Measurements from ENCODE around the gene CEACAM5.

The CEACAM5 gene

DNA sequence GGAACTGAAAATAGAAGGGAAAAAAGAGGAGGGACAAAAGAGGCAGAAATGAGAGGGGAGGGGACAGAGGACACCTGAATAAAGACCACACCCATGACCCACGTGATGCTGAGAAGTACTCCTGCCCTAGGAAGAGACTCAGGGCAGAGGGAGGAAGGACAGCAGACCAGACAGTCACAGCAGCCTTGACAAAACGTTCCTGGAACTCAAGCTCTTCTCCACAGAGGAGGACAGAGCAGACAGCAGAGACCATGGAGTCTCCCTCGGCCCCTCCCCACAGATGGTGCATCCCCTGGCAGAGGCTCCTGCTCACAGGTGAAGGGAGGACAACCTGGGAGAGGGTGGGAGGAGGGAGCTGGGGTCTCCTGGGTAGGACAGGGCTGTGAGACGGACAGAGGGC, at the start of gene CEACAM5:
Gene CEACAM5 (plus strand): TSS at position 146 of the 400 bp plus-strand sequence. CDS start 106 bp downstream, at position 252.
- no peak for DNase-seq

DNA sequence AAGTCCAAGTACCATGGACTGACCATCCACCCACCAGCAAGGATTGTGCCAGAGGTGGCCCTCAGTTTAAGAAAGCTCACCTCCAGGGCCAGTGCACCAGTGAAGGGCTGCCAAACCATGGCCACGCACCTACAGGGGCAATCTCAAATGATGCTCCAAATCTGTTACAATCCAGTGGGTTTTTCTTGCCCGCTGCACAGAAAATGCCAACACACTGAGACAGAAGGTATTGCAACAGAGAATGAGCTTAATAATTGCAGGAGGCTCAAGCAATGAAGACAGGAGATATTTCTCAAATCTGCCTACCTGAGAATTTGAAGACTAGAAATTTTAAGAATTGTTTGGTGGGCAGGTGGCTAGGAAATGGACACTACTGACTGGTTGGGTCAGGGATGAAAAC, 42.4 kb upstream of the CEACAM5 start:
- DNase-seq = no peak

- no peak for DNase-seq
Observed at GRCh38 chr19:41668315-41668714, 40.1 kb upstream of the CEACAM5 start.

DNA sequence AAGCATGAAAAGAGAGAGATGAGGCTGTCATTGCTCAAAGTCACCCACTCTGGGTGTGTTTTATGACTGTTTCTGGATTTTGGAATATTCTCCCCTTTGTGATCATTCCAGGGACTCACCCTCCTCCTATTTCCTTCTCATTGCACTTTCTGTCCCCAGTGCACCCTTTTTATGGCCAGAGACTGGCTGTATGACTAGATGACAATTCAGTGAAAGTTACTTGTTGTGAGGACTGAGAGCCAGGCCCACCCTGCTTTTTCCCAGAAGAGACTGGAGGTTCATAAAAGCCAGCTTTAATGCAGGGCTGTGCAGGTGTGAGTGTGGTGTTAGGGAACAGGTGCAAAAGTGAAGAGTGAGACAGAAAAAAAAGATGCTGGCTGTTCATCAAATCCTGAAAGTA, 37.7 kb upstream of the CEACAM5 start:
- DNase-seq = no peak

GRCh38 chr19:41671486-41671885, 36.9 kb upstream of the CEACAM5 start:
- DNase-seq = no peak

DNA sequence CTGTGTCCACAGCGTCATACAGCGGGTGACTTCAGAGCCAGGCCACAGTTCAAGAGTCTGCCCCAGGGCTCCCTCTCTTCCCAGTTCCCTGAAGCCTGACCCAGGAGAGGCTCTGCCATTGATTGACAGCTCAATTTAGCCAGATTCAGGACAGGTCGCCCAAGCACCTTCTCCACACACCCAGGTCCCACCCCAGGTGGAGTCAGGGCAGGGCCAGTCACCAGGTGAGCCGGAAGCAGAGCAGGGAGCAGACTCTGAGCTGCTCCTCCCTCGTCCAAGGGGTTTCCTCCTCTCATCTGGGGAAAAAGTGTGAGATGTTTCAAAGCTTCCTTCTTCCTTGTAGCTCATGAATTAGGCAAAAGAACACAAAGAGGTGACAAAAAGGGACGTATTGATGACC, 26.0 kb upstream of the CEACAM5 start:
- DNase-seq = no peak

DNA sequence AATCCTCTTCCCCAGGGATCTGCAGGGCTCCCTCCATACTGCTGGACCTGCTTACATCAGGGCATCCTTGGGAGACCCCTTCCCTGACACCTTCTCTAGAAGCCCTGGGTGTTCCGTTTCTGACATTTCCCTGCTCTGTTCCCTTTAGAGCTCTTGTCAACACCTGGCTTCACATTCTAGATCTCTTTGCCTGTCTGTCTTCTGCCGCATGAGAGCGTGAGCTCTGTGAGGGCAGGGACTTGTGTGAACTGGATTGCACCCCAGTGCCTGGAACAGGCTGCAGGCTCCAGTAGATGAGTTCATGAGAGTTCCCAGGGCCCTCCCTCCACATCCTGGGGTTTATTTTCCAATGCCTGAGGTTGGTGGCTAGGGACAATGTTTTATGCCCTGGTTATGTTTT, 21.0 kb upstream of the CEACAM5 start:
- DNase-seq = no peak

GRCh38 chr19:41688098-41688497, 20.3 kb upstream of the CEACAM5 start, which contains the start of gene CEACAM7:
Gene CEACAM7 (minus strand): TSS chr19:41688270. CDS start chr19:41688165, 105 bp downstream.
- DNase-seq = no peak

DNA sequence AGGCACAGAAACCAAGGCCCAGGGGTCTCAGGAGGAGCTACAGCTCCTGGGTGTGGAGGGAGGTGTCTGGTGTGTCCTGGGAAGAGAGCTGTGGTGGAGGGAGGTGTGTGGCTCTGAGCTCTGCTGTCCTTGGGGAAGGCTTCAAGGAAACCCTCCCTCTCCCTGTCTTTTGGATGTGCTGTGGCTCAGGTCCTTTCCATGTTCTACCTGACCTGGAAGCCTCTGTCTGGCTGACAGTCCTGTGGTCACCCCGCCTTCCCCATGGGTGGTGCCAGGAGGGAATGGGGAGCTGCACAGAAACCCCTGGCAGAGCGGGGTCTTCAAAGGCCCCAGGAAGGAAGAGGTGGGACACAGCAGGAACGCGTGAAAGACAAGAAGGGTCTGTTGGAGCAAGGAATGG, 19.7 kb upstream of the CEACAM5 start:
- DNase-seq = no peak

DNA sequence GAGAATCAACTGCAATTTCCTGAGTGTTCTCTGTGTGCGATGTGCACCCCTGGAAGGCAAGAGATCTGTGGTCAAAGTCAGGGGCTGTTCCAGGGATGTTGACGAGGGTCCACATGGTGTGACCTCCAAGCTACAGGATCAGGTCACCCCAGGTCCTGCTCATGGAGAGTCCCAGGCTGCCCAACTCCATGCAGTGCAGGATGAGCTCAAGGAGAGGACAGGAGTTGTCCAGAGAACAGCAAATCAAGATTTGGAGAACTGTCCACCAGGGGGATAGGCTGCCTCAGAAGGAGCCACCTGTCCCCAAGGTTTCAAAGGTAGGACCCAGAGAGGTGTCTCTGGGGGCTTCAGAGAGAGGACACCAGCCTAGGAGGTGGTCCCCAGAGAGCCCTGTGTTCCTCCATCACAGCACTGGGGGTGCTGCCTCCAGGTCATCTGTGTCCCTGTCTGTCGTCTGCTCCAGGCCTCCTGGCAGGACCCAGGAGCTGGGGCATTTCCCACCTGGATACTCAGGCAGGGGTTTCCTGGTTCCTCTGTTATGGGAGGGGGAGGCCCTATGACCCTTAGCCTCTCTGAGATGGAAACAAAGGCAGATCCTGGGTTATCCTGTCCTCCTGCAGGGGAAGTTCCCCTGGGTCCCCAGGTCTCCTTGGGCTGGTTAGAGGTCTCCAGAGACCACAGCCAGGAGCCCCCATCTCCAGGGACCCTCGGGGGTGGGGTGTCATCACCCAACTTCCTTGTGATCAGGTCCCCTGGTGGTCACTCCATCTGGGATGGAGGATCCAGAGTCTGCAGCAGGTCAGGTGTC, 18.2 kb upstream of the CEACAM5 start:
- DNase-seq = no peak

DNA sequence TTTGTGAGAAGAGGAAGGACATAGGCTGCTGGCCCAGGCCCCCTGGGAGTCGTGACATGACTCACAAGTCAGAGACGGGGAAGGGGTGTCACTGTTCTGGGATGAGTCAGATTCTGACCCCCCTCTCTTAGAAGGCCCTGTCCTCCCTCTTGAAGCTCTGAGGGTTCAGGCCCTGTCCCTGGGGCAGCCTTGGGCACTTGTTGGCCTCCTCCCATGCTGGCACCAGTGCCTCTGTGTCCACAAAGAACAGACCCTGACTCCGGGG, 17.7 kb upstream of the CEACAM5 start:
- no peak for DNase-seq

DNA sequence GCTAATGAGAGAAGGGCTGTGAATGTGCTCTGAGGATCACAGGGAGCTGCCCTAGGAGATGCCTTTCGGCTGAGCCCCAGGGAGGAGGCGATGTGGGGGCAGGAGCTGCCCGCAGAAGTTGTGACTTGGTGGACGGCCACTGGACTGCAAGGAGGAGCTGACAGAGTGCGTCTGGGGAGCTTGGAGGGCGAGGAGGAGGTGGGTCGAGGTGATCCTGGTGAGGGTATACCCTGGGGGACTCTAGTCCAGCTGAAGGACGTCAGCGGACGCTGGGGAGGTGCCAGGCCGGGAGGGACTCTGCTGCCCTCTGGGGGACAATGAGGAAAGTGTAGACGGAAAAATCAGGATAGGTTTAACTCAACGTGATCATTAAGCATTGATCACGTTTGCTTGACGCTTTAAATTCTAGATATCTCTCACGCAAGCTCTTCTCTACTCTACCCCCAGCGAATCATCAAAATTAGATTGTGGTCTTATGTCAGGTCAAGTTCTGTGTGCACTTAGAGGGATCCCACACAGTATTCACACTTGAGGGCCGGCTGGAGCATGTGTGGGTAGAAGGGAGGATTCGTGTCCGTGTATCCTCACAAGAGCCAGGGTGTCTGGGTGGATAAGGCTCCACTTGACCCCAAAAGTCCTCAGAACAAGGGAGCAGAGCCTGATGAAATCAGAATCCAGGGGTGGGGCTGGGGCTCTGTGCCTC, 17.0 kb upstream of the CEACAM5 start:
- DNase-seq = no peak

- DNase-seq = no peak
Observed at GRCh38 chr19:41694196-41694595, 14.2 kb upstream of the CEACAM5 start.

GRCh38 chr19:41694831-41695635, 13.4 kb upstream of the CEACAM5 start:
- no peak for DNase-seq

DNA sequence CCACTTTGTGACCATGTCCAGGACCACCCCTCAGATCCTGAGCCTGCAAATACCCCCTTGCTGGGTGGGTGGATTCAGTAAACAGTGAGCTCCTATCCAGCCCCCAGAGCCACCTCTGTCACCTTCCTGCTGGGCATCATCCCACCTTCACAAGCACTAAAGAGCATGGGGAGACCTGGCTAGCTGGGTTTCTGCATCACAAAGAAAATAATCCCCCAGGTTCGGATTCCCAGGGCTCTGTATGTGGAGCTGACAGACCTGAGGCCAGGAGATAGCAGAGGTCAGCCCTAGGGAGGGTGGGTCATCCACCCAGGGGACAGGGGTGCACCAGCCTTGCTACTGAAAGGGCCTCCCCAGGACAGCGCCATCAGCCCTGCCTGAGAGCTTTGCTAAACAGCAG, 12.7 kb upstream of the CEACAM5 start:
- DNase-seq = no peak

GRCh38 chr19:41696402-41697197, 11.8 kb upstream of the CEACAM5 start:
- DNase-seq = no peak

GRCh38 chr19:41697198-41697855, 11.1 kb upstream of the CEACAM5 start:
- no peak for DNase-seq

DNA sequence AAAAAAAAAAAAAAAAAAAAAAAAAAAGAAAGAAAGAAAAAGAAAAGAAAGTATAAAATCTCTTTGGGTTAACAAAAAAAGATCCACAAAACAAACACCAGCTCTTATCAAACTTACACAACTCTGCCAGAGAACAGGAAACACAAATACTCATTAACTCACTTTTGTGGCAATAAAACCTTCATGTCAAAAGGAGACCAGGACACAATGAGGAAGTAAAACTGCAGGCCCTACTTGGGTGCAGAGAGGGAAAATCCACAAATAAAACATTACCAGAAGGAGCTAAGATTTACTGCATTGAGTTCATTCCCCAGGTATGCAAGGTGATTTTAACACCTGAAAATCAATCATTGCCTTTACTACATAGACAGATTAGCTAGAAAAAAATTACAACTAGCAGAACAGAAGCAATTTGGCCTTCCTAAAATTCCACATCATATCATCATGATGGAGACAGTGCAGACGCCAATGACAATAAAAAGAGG, 9.6 kb upstream of the CEACAM5 start:
- no peak for DNase-seq

GRCh38 chr19:41699231-41699967, 9.0 kb upstream of the CEACAM5 start:
- DNase-seq = no peak

GRCh38 chr19:41699968-41700323, 8.5 kb upstream of the CEACAM5 start:
- no peak for DNase-seq

DNA sequence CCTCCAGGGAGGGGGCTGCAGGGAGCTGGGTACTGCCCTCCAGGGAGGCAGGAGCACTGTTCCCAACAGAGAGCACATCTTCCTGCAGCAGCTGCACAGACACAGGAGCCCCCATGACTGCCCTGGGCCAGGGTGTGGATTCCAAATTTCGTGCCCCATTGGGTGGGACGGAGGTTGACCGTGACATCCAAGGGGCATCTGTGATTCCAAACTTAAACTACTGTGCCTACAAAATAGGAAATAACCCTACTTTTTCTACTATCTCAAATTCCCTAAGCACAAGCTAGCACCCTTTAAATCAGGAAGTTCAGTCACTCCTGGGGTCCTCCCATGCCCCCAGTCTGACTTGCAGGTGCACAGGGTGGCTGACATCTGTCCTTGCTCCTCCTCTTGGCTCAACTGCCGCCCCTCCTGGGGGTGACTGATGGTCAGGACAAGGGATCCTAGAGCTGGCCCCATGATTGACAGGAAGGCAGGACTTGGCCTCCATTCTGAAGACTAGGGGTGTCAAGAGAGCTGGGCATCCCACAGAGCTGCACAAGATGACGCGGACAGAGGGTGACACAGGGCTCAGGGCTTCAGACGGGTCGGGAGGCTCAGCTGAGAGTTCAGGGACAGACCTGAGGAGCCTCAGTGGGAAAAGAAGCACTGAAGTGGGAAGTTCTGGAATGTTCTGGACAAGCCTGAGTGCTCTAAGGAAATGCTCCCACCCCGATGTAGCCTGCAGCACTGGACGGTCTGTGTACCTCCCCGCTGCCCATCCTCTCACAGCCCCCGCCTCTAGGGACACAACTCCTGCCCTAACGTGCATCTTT, 7.8 kb upstream of the CEACAM5 start:
- DNase-seq = no peak

All from NCI-H524 (cell line).